HCT116 (cell line): ENCODE data around the gene SORCS2. TPM values are rescaled to one million over a fixed set of nuclear protein-coding genes. Genes with fewer than 3 reads are reported as not detected.

Source experiments
- ATAC-seq: fragments of 200-7000 bp; cut with Tn5 transposase; 2 replicates; pipeline ENCODE4 v1.9.1; 2020; ENCODE audit warnings: mild to moderate bottlenecking, moderate library complexity
- BruUV-seq: library from RNA; stranded (reverse); fragments of 400-500 nt; replicated peaks from 2 replicates; lab custom pipeline; 2021; lab: Mats Ljungman, UMichigan
- CTCF ChIA-PET: fragments of 300-600 bp; sonication (Branson Sonifier 250); formaldehyde crosslinking; loops from one replicate; lab custom pipeline; 2021; ENCODE audit warnings: antibody characterized with exemption; lab: Charles Lee
- POLR2A ChIA-PET: fragments of 300-600, 350-600 bp; sonication (Branson Sonifier 250); formaldehyde crosslinking; loops from one replicate; lab custom pipeline; 2021; ENCODE audit warnings: antibody characterized with exemption; lab: Charles Lee
- RAD21 ChIA-PET, 2 experiments: fragments of 300-600 bp; sonication (Branson Sonifier 250); formaldehyde crosslinking; loops; one replicate each; lab custom pipeline; 2023; ENCODE audit warnings: low total read pairs in 2 of 2; ENCODE audit not compliant: uncharacterized antibody in 2 of 2, unreplicated experiment in 2 of 2, low non-redundant PET in 1 of 2; lab: Charles Lee
- DNase-seq: peaks from one replicate; pipeline ENCODE4 v3.0.0-alpha.2; 2010; ENCODE audit warnings: low read depth, low spot score
- H2AFZ ChIP-seq: fragments of 200-600 bp; shearing (Covaris generic), sonication (generic); 2 replicates; pipeline ENCODE4 v1.6.1; 2017; ENCODE audit warnings: low read depth, mixed run types, mixed read lengths, antibody characterized with exemption, low read length; ENCODE audit not compliant: poor library complexity, severe bottlenecking
- H3K27ac ChIP-seq: 2 replicates; pipeline ENCODE4 v1.5.1; 2012; ENCODE audit warnings: low read depth, low read length
- H3K27me3 ChIP-seq: fragments of 200-600 bp; sonication (generic); 2 replicates; pipeline ENCODE4 v1.6.1; 2016; ENCODE audit warnings: mixed run types, low read length, mixed read lengths; ENCODE audit not compliant: insufficient read depth
- H3K36me3 ChIP-seq, 2 experiments: fragments of 200-500 bp in 1 of 2; fragments of 200-600 bp in 1 of 2; sonication (Bioruptor generic) in 1 of 2; sonication (generic) in 1 of 2; 2 replicates each; pipeline versions ENCODE4 v1.5.1 to v1.6.1; 2014 to 2016; ENCODE audit warnings: low read length in 2 of 2, inconsistent platforms in 1 of 2, mixed read lengths in 1 of 2, mixed run types in 1 of 2; ENCODE audit not compliant: insufficient read depth in 2 of 2, control insufficient read depth in 1 of 2
- H3K4me1 ChIP-seq, 2 experiments: fragments of 200-600 bp in 1 of 2; sonication (generic) in 1 of 2; 2 replicates each; pipeline versions ENCODE4 v1.5.1 to v1.6.1; 2012 to 2017; ENCODE audit warnings: low read length in 2 of 2, inconsistent platforms in 1 of 2, mild to moderate bottlenecking in 1 of 2, mixed read lengths in 1 of 2, mixed run types in 1 of 2, moderate library complexity in 1 of 2; ENCODE audit not compliant: insufficient read depth in 2 of 2, control insufficient read depth in 1 of 2
- H3K4me2 ChIP-seq: fragments of 200-600 bp; sonication (generic); 2 replicates; pipeline ENCODE4 v1.6.1; 2017; ENCODE audit warnings: mixed run types, low read length, mixed read lengths
- H3K4me3 ChIP-seq, 2 experiments: fragments of 200-600 bp in 1 of 2; sonication (generic) in 1 of 2; replicated peaks in 1 of 2; 2 replicates each; pipeline ENCODE4 v1.5.1; 2011 to 2016; ENCODE audit warnings: low read length in 2 of 2, control low read depth in 1 of 2, low read depth in 1 of 2, mild to moderate bottlenecking in 1 of 2, mixed read lengths in 1 of 2, mixed run types in 1 of 2
- H3K79me2 ChIP-seq: fragments of 200-600 bp; sonication (generic); 2 replicates; pipeline ENCODE4 v1.6.1; 2017; ENCODE audit warnings: mild to moderate bottlenecking, mixed run types, low read length, moderate library complexity, mixed read lengths; ENCODE audit not compliant: insufficient read depth
- H3K9ac ChIP-seq: fragments of 200-600 bp; sonication (generic); 2 replicates; pipeline ENCODE4 v1.6.1; 2016; ENCODE audit warnings: low read length, mixed read lengths
- H3K9me2 ChIP-seq: fragments of 200-600 bp; sonication (generic), shearing (Covaris generic); 2 replicates; pipeline ENCODE4 v1.6.1; 2017; ENCODE audit warnings: mixed run types, mild to moderate bottlenecking, moderate library complexity; ENCODE audit not compliant: insufficient read depth
- H3K9me3 ChIP-seq, 2 experiments: fragments of 200-500 bp in 1 of 2; fragments of 200-600 bp in 1 of 2; sonication (Bioruptor generic) in 1 of 2; sonication (generic) in 1 of 2; 2 replicates each; pipeline ENCODE4 v1.6.1; 2014 to 2017; ENCODE audit warnings: low read length in 2 of 2, mixed read lengths in 2 of 2, inconsistent platforms in 1 of 2, low read depth in 1 of 2, mild to moderate bottlenecking in 1 of 2, mixed run types in 1 of 2, moderate library complexity in 1 of 2; ENCODE audit not compliant: control insufficient read depth in 1 of 2, insufficient read depth in 1 of 2
- H4K20me1 ChIP-seq: fragments of 200-600 bp; sonication (generic), shearing (Covaris generic); 2 replicates; pipeline ENCODE4 v1.6.1; 2017; ENCODE audit warnings: mixed run types, mild to moderate bottlenecking, moderate library complexity; ENCODE audit not compliant: insufficient read depth
- ATF3 ChIP-seq: IDR thresholded peaks from 2 replicates; pipeline ENCODE4 v1.6.1; 2012
- CBX3 ChIP-seq: IDR thresholded peaks from 2 replicates; pipeline ENCODE4 v1.6.1; 2012; ENCODE audit warnings: low read depth
- CEBPB ChIP-seq: IDR thresholded peaks from 2 replicates; pipeline ENCODE4 v1.6.1; 2012; ENCODE audit warnings: low read depth
- ELF1 ChIP-seq: IDR thresholded peaks from 2 replicates; pipeline ENCODE4 v1.6.1; 2012; ENCODE audit warnings: low read depth, borderline replicate concordance
- EZH2phosphoT487 ChIP-seq: fragments of 200-600 bp; IDR thresholded peaks from 2 replicates; pipeline ENCODE4 v1.6.1; 2018; ENCODE audit warnings: antibody characterized with exemption, borderline replicate concordance
- FOSL1 ChIP-seq: IDR thresholded peaks from 2 replicates; pipeline ENCODE4 v1.6.1; 2012; ENCODE audit warnings: low read depth
- JUND ChIP-seq: IDR thresholded peaks from 2 replicates; pipeline ENCODE4 v1.6.1; 2012
- POLR2A ChIP-seq: IDR thresholded peaks from 2 replicates; pipeline ENCODE4 v1.7.0; 2011; ENCODE audit warnings: borderline replicate concordance; ENCODE audit not compliant: insufficient read depth, insufficient read length; ENCODE audit errors: extremely low read depth
- POLR2AphosphoS5 ChIP-seq: IDR thresholded peaks from 2 replicates; pipeline ENCODE4 v1.6.1; 2011; ENCODE audit warnings: mild to moderate bottlenecking, low read depth, low read length, moderate library complexity
- RAD21 ChIP-seq: IDR thresholded peaks from 2 replicates; pipeline ENCODE4 v1.6.1; 2012; ENCODE audit warnings: low read depth, mild to moderate bottlenecking
- SP1 ChIP-seq: IDR thresholded peaks from 2 replicates; pipeline ENCODE4 v1.6.1; 2012; ENCODE audit warnings: low read depth
- SRF ChIP-seq: IDR thresholded peaks from 2 replicates; pipeline ENCODE4 v1.6.1; 2012; ENCODE audit warnings: low read depth
- TCF7L2 ChIP-seq: IDR thresholded peaks from 2 replicates; pipeline ENCODE4 v1.7.0; 2011; ENCODE audit warnings: borderline replicate concordance, inconsistent platforms; ENCODE audit not compliant: insufficient read depth, insufficient read length; ENCODE audit errors: extremely low read depth
- ZFX ChIP-seq: fragments of 450-650 bp; IDR thresholded peaks from 2 replicates; pipeline ENCODE4 v1.6.1; 2017
- ZNF274 ChIP-seq: fragments of 200-500 bp; sonication (Bioruptor generic); IDR thresholded peaks from 2 replicates; pipeline ENCODE4 v1.6.1; 2014; ENCODE audit warnings: mild to moderate bottlenecking, low read depth, low read length, inconsistent platforms
- intact Hi-C: fragments of 100-400 bp; cut with micrococcal nuclease; formaldehyde crosslinking; loops from 2 replicates; pipeline ENCODE4 v1.10.0; 2022
- total RNA-seq: library from RNA; stranded (reverse); gene quantifications from one replicate; pipeline ENCODE4 v1.2.1, GENCODE V29; 2021; ENCODE audit not compliant: unreplicated experiment
- TF ChIP-seq, protein P1 (sequence below), 3 experiments: fragments of 200-600 bp in 1 of 3; sonication (generic) in 1 of 3; IDR thresholded peaks in 2 of 3; conservative IDR thresholded peaks in 1 of 3; 2 replicates each; pipeline ENCODE4 v1.5.1; 2012 to 2017; ENCODE audit warnings: low read depth in 2 of 3, low read length in 2 of 3, antibody characterized with exemption in 1 of 3, borderline replicate concordance in 1 of 3, control low read depth in 1 of 3, mild to moderate bottlenecking in 1 of 3, mixed read lengths in 1 of 3, mixed run types in 1 of 3, moderate library complexity in 1 of 3; ENCODE audit not compliant: insufficient read depth in 1 of 3
- TF ChIP-seq, protein P2 (sequence below): IDR thresholded peaks from 2 replicates; pipeline ENCODE4 v1.6.1; 2012

Gene SORCS2
- total RNA-seq, 1 experiment from 2014 or later: 0.37 TPM

- ChIA-PET CTCF (no interaction called here), POLR2A (no interaction called here), RAD21 (no interaction called here)
- Histone ChIP-seq H3K4me2 (no peak overlapping the region), H3K4me3 (no peak overlapping the region), H3K79me2 (no peaks in the 10 kb centered on the region), H4K20me1 (no peaks in the 10 kb centered on the region), H3K27me3 (no peaks in the 10 kb centered on the region), H3K27ac (no peak overlapping the region), H2AFZ (no peak overlapping the region), H3K9ac (no peak overlapping the region), H3K36me3 (no peaks in the 10 kb centered on the region), H3K4me1 (no peaks in the 10 kb centered on the region), H3K9me2 (no peaks in the 10 kb centered on the region), H3K9me3 (peaks cover 0 to 4% of the 10 kb centered on the region in 2 experiments; a peak in 1 of 4 replicates)
- no peak for TF ChIP-seq CEBPB
- TF ChIP-seq ZNF274: no peak
- TF ChIP-seq CBX3: no peak
- TF ChIP-seq ATF3: no peak
- no peak for TF ChIP-seq POLR2A
- TF ChIP-seq SP1: no peak
- no peak for TF ChIP-seq EZH2phosphoT487
- ATAC-seq (no peak), DNase-seq (no peak)
- no TSS peak for BruUV-seq
- intact Hi-C loops: no loop called here
These were observed 220.2 kb downstream of the SORCS2 start for GRCh38 chr4:7412554-7412912.

GRCh38 chr4:7414046-7414445 lies 221.7 kb downstream of the SORCS2 start:
- no peaks in the 10 kb centered on the region for H3K27me3 ChIP-seq
- CTCF ChIA-PET: no interaction called here
- no peaks in the 10 kb centered on the region for H3K36me3 ChIP-seq
- POLR2A ChIA-PET: no interaction called here
- H3K9me3 ChIP-seq: no peaks in the 10 kb centered on the region; a peak in 1 of 4 replicates
- no peak overlapping the region for H3K9ac ChIP-seq
- H3K4me1 ChIP-seq: no peaks in the 10 kb centered on the region
- intact Hi-C loops: no loop called here
- no peak for DNase-seq
- H3K4me2 ChIP-seq: no peak overlapping the region
- H3K27ac ChIP-seq: no peak overlapping the region
- TF ChIP-seq ZFX (no peak), POLR2AphosphoS5 (no peak), TCF7L2 (no peak), RAD21 (no peak), POLR2A (no peak), ATF3 (no peak), SRF (no peak), ELF1 (no peak), FOSL1 (no peak), CBX3 (no peak), ZNF274 (no peak), JUND (no peak)
- TF ChIP-seq, protein P1, sequence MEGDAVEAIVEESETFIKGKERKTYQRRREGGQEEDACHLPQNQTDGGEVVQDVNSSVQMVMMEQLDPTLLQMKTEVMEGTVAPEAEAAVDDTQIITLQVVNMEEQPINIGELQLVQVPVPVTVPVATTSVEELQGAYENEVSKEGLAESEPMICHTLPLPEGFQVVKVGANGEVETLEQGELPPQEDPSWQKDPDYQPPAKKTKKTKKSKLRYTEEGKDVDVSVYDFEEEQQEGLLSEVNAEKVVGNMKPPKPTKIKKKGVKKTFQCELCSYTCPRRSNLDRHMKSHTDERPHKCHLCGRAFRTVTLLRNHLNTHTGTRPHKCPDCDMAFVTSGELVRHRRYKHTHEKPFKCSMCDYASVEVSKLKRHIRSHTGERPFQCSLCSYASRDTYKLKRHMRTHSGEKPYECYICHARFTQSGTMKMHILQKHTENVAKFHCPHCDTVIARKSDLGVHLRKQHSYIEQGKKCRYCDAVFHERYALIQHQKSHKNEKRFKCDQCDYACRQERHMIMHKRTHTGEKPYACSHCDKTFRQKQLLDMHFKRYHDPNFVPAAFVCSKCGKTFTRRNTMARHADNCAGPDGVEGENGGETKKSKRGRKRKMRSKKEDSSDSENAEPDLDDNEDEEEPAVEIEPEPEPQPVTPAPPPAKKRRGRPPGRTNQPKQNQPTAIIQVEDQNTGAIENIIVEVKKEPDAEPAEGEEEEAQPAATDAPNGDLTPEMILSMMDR (IDR thresholded peaks at IDR 0.05 in 2 of 3, conservative IDR thresholded peaks at IDR 0.05 in 1 of 3; ENCODE audit: borderline replicate concordance in 1 of 3, insufficient read depth in 1 of 3, low read depth in 2 of 3, low read length in 2 of 3): no peak
- TF ChIP-seq, protein P2, sequence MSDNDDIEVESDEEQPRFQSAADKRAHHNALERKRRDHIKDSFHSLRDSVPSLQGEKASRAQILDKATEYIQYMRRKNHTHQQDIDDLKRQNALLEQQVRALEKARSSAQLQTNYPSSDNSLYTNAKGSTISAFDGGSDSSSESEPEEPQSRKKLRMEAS: no peak
- TF ChIP-seq, all 23 proteins: peak for 0
- no peak for ATAC-seq
- H4K20me1 ChIP-seq: no peaks in the 10 kb centered on the region
- H3K9me2 ChIP-seq: no peaks in the 10 kb centered on the region
- H2AFZ ChIP-seq: no peak overlapping the region
- no peaks in the 10 kb centered on the region for H3K79me2 ChIP-seq
- no TSS peak for BruUV-seq
- H3K4me3 ChIP-seq: no peak overlapping the region
- RAD21 ChIA-PET: no interaction called here
